Natural killer cell treated with Interleukin-12 subunit alpha and Interleukin-12 subunit beta and Interleukin-15 and Interleukin-18, amount 100 ng/mL, for 72 hours (primary cell): ENCODE data around the gene PUM1. TPM values are rescaled to one million over a fixed set of nuclear protein-coding genes. Genes with fewer than 3 reads are reported as not detected.

ENCODE experiments used
- ATAC-seq, 2 donors: fragments of 150-1000 bp; cut with Tn5 transposase in 1 of 2; sonication (Bioruptor Pico), chemical (Tn5 transposase) in 1 of 2; 2 replicates each; pipeline ENCODE4 v1.10.0; 2021
- DNase-seq: peaks from one replicate; pipeline ENCODE4 v3.0.0; 2022; ENCODE audit warnings: low spot score
- H3K27ac Mint-ChIP-seq, 2 donors: 1 replicate in 1 of 2; 2 replicates in 1 of 2; pipeline ENCODE4 v1.8.0; 2022; ENCODE audit warnings: mixed read lengths in 2 of 2, mild to moderate bottlenecking in 1 of 2, moderate library complexity in 1 of 2
- H3K27me3 Mint-ChIP-seq, 2 donors: 1 replicate in 1 of 2; 2 replicates in 1 of 2; pipeline ENCODE4 v1.8.0; 2022; ENCODE audit warnings: mixed read lengths in 2 of 2
- H3K36me3 Mint-ChIP-seq: one replicate; pipeline ENCODE4 v1.8.0; 2022; ENCODE audit warnings: mixed read lengths
- H3K4me1 Mint-ChIP-seq, 2 donors: 1 replicate in 1 of 2; 2 replicates in 1 of 2; pipeline ENCODE4 v1.8.0; 2022; ENCODE audit warnings: low read depth in 2 of 2, mixed read lengths in 2 of 2, mild to moderate bottlenecking in 1 of 2
- H3K4me3 Mint-ChIP-seq: one replicate; pipeline ENCODE4 v1.8.0; 2022; ENCODE audit warnings: mixed read lengths
- H3K9me3 Mint-ChIP-seq: 2 replicates; pipeline ENCODE4 v1.8.0; 2022; ENCODE audit warnings: mixed read lengths
- total RNA-seq, 2 donors: library from RNA; stranded (reverse); gene quantifications; one replicate each; pipeline ENCODE4 v1.2.3, GENCODE V29; 2022

Gene PUM1
- total RNA-seq, 2 donors from 2014 or later, result 134 to 180 TPM

DNA sequence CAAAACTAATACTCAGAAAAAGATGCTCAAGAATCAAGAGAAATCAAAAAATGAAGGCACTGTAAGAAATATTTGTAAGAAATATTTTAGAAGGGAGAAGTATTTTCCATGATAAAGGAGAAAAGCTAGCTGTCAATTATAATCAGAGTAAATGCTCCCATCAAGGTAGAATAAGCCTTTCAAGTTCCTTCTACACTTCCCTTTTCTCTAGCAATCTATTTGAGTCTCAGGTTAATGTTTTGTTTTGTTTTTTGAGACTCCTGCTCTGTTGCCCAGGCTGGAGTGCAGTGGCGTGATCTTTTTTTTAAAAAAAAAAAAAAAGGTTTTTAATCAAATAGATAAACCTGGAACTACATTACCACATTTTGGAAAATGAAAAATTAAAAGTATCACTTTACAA, 33.3 kb downstream of the PUM1 start:
- ATAC-seq (no peak), DNase-seq (no peak)
- Mint-ChIP-seq H3K27ac (no peak overlapping the region), H3K4me1 (peaks cover 42 to 56% of the 10 kb centered on the region in 2 donors), H3K36me3 (no peaks in the 10 kb centered on the region), H3K9me3 (no peaks in the 10 kb centered on the region), H3K27me3 (no peaks in the 10 kb centered on the region), H3K4me3 (no peak overlapping the region)

DNA sequence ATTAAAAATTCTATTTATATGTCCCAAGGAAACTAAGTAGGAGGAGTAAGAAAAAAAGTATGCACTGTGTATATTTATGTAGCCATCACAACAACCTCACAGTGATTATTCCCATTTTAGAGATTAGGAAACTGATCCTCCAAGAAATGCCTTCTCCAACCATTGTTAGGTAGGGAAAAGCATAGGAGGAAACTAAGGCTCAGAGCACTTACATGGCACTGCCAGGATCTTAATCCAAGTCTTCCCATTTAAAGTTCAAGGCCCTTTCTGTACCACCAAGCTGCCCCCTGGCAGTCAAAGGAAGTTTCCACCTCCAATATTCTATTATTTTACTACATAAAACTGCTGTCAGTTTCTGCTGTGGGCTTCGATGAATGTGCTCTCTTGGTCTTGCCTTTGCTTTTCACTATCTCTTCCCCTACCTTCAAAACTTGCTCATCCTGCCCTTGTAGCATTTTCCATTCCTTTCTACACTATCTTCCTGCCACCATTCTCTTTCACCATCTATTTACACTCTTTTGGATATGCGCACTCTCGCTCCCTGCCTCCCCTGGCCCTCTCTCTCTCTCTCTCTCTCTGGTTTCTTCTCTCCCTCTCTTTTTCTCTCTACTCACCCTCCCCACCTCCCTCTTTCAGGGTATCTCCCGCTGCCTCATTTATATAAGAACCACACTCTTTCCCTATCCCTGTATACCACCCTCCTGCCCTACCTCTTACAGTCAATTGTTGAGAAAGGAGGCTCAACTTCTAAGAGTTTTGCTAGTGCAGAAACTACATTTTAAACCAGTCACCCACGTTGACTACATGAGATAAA, 34.0 kb downstream of the PUM1 start:
- Mint-ChIP-seq H3K36me3 (no peaks in the 10 kb centered on the region), H3K4me1 (peaks cover 37 to 52% of the 10 kb centered on the region in 2 donors), H3K9me3 (no peaks in the 10 kb centered on the region), H3K27me3 (no peaks in the 10 kb centered on the region), H3K27ac (no peak overlapping the region), H3K4me3 (no peak overlapping the region)
- DNase-seq, result no peak
- no peak for ATAC-seq

DNA sequence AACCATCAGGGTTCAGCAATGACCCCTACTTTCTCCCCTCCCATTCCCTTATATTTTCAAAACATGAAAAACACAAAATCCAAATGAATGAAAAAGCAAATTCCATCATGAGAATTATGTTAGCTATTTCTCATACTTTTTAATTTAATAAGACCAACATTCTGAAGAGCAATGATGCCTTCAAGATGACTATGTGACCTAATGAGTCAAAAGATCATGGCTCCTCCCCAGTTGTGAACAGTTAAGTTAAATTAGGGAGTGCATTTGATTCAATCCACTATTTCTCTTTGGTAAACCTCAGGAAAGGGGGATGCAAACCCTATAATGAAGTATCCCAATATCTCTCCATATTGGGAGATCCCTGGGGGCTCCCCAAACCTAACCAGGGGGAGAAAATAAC, 36.5 kb downstream of the PUM1 start:
- no peaks in the 10 kb centered on the region for H3K9me3 Mint-ChIP-seq
- H3K4me1 Mint-ChIP-seq, result peaks cover 41 to 56% of the 10 kb centered on the region in 2 donors
- no peaks in the 10 kb centered on the region for H3K36me3 Mint-ChIP-seq
- H3K4me3 Mint-ChIP-seq, result no peak overlapping the region
- no peak for DNase-seq
- H3K27ac Mint-ChIP-seq, result peak overlapping the region in 1 of 2 donors; percentile 26
- no peak for ATAC-seq
- H3K27me3 Mint-ChIP-seq, result no peaks in the 10 kb centered on the region

DNA sequence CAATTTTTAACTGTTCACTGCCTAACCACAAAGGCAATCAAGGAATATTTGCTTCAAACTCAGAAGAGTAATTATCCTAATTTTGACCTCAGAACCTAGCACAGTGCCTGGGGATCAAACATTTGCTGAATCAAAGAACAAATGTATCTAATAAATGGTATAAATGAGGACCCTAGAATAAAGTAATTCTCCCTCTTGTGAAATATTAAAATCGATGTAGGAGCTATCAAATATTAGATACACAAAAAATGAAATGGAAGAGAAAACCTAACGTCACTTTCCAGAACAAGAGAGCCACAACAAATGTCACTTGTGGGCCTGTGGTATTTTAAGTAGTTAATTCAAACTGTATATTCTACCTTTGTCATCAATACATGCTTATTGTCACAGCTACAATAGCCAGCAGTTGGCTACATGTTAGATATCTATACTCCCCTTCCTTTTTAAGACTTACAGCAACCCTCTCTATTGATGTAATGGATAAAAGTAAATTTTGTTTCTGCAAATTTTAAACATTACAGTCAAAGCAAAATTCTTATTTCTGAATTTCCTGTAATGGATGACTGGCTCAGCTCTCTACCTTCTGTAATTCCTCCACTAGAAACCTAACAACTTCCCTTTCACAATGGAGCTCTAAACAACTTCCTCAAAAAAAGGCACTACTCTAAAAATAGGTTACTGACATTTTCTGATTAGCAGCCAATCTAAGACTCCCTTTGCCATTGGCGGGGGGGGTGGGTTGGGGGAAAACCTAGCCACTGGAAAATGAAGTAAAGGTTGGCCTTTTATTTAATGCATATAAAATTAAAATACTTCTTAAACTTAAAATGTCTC, 37.6 kb downstream of the PUM1 start:
- Mint-ChIP-seq H3K27me3 (no peaks in the 10 kb centered on the region), H3K9me3 (no peaks in the 10 kb centered on the region), H3K4me1 (peaks cover 41 to 54% of the 10 kb centered on the region in 2 donors), H3K4me3 (no peak overlapping the region), H3K27ac (peak overlapping the region in 1 of 2 donors; percentile 7), H3K36me3 (no peaks in the 10 kb centered on the region)
- ATAC-seq (no peak), DNase-seq (no peak)

DNA sequence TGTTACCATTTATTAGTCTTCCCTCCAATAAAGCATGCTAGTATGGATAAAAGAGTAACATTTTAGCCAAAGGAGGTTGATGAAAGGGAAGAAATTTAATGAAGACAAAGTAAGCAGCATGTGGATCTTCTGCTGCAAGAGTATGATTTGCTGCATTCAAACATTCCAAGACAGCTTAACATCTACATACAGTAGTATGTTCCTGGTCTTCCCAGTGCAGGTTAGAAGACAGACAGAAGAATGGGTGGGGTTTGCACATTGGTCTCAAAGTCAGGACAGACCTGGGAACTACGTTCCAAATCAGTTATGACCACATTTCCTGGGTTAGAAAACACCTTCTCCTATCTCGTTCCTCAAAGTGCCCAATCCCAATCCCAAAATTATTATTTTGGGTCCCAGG, 43.3 kb downstream of the PUM1 start:
- Mint-ChIP-seq H3K4me1 (peaks cover 52 to 59% of the 10 kb centered on the region in 2 donors), H3K36me3 (no peaks in the 10 kb centered on the region), H3K27ac (no peak overlapping the region)

DNA sequence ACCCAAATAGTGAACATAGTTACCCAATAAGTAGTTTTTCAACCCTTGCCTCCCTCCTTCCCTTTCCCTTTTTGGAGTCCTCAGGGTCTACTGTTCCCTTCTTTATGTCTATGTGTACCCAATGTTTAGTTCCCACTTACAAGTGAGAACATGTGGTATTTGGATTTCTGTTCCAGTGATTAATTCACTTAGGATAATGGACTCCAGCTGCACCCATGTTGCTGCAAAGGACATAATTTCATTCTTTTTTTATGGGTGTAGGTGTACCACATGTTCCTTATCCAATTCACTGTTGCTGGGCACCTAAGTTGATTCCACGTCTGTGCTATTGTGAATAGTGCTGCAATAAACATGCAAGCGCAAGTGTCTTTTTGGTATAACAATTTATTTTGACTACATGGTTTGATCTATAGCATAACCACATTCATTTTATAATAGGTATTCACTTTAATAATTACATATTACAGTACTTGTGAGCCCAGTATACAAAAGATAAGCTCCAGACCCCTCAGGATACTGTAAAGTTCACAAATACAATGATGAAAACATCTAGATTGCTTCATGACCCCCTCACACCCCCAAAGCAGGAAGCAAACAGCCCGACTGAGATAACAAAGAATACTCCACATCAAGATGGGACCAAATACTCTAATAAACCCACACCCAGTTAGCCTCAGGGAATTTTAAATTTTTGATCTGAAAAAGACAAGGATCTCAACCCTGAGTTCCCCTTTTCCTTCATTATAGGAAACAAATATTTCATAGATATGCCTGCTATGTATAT, 45.3 kb downstream of the PUM1 start:
- Mint-ChIP-seq H3K4me1 (peaks cover 51 to 55% of the 10 kb centered on the region in 2 donors), H3K27ac (no peak overlapping the region)
- ATAC-seq, result no peak

More for the DNA sequence above, 43.3 kb downstream of the PUM1 start:
- Mint-ChIP-seq H3K4me3 (no peak overlapping the region), H3K27me3 (no peaks in the 10 kb centered on the region), H3K9me3 (no peaks in the 10 kb centered on the region)
- no peak for ATAC-seq
- no peak for DNase-seq

DNA sequence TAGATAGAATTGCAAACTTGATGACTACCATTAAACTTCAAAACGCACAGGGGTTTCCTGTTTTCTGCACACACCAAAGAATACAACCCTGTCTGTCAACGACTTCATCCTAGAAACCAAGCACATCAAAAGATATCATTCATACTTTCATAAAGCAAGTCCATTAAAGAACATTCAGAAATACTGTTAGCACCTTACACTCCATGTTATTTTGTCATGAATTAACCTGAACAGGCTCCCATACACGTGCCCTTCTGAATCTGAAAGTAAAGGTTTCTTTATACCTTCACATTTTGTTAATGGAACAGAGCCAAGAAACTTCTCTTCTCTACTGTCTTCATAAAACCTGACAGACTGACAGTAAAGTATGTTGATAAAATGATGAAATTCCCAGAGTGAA, 46.1 kb downstream of the PUM1 start:
- no peak for ATAC-seq
- Mint-ChIP-seq H3K36me3 (no peaks in the 10 kb centered on the region), H3K27me3 (no peaks in the 10 kb centered on the region), H3K9me3 (no peaks in the 10 kb centered on the region), H3K4me3 (no peak overlapping the region), H3K4me1 (peaks cover 48 to 50% of the 10 kb centered on the region in 2 donors), H3K27ac (no peak overlapping the region)
- DNase-seq, result no peak

More for the DNA sequence above, 45.3 kb downstream of the PUM1 start:
- H3K27me3 Mint-ChIP-seq, result no peaks in the 10 kb centered on the region
- no peak overlapping the region for H3K4me3 Mint-ChIP-seq
- DNase-seq, result no peak
- H3K36me3 Mint-ChIP-seq, result no peaks in the 10 kb centered on the region
- no peaks in the 10 kb centered on the region for H3K9me3 Mint-ChIP-seq

DNA sequence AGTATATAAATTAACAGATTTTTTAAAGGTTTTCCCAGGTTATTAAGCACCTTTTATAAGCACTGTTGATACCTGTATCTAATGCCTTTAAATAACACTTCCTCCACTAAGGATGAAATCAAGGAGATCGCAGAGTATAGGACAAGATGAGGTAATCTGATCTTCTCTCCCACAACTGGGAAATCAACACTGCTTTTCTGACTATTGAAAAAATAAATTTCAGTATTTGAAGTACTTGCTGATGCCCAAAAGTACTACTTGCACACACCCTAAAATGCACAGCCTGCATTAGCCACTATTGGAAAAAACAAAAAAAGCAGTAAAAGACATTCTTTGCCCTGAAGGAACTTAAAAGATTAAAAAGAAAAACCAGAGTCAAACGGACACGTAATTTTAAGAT, 48.6 kb downstream of the PUM1 start:
- no peak overlapping the region for H3K27ac Mint-ChIP-seq
- peaks cover 47 to 50% of the 10 kb centered on the region in 2 donors for H3K4me1 Mint-ChIP-seq
- no peaks in the 10 kb centered on the region for H3K9me3 Mint-ChIP-seq
- ATAC-seq, result no peak
- H3K27me3 Mint-ChIP-seq, result no peaks in the 10 kb centered on the region
- no peaks in the 10 kb centered on the region for H3K36me3 Mint-ChIP-seq
- H3K4me3 Mint-ChIP-seq, result no peak overlapping the region
- no peak for DNase-seq

DNA sequence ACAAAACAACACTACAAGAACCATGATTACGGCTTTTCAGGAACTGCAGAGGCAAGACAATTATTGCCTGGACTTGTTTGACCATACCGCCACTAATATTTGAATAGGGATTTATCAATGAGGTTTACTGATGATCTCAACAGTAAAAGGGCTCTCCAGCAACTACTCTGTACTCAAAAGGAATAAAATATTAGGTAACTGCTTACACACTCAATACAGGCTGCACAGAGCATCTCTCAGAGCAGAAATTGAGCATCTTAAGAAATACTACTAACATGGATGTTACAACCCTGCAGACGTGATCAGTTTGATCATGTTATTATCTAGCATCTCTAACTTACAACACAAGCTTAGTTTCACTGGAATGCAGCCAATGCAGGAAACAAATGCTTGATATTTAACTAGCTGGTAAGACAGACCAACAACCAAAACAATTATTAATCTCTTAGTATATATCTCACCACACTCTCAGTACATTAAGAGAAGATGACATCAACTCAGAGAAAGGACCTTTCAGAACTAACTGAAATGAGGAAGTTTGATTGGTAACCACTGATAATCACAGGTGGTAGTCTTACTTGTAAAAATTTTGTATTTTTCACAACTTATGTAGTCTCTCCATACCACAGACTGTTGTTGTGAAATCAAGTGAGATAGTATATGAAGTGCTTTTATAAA, 52.2 kb downstream of the PUM1 start:
- no peak overlapping the region for H3K4me3 Mint-ChIP-seq
- no peaks in the 10 kb centered on the region for H3K36me3 Mint-ChIP-seq
- H3K4me1 Mint-ChIP-seq, result peaks cover 49 to 50% of the 10 kb centered on the region in 2 donors
- peak overlapping the region in 1 of 2 donors; percentile 40 for H3K27ac Mint-ChIP-seq
- H3K9me3 Mint-ChIP-seq, result no peaks in the 10 kb centered on the region
- no peaks in the 10 kb centered on the region for H3K27me3 Mint-ChIP-seq
- ATAC-seq (no peak), DNase-seq (no peak)

DNA sequence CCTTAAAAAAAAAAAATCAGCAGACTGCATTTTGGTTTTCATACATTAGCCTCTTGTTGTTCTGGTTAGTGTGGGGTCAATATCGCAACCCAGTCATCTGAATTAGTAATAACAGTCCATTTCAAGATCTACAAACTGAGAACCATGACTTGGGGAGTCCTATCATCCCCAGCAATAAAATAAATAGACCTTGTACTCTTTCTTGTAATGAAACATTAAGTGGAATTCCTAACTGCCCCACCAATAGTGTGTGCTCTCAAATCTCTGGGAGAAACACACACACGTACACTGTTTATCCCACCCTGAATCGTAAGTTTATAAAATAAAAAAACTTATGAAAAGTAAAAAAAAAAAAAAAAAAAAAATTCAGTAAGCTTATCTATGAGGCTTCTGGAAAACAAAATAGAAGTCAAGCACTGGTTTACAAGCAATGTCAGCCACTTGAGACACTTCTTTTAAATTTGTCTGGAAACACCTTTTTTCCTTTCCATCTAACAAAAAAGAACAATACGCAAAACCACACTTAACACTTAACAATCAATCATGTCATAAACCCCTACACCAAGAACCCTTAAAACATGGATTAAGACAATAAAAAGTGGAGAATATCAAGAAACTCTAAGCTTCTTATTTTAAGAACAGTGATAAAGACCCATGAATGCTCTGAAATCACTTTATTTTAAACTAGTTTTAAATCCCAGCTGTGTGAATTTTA, 53.1 kb downstream of the PUM1 start:
- ATAC-seq, result no peak
- Mint-ChIP-seq H3K27ac (peak overlapping the region; percentile 40 to 64), H3K4me1 (peaks cover 55% of the 10 kb centered on the region in 2 donors), H3K27me3 (no peaks in the 10 kb centered on the region), H3K36me3 (no peaks in the 10 kb centered on the region), H3K4me3 (no peak overlapping the region), H3K9me3 (no peaks in the 10 kb centered on the region)
- DNase-seq, result no peak

DNA sequence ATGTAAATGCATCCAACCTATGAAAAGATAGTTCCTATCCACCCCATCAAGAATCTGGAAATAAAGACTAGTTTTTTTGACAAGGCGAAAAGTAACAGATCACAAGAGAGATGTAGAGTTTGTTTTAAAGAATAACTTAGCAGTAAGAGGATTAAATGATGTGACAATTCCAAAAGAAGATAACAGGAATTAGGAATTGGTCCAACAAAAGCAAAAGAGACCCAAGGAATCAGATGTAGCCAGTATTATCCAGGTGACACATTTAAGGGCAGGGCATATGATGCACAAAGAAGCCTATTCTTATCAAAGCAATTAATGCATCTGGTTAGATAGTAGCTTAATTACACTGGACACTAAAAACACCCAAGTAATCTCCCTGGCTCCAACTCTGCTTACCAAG, 53.8 kb downstream of the PUM1 start:
- Mint-ChIP-seq H3K27me3 (no peaks in the 10 kb centered on the region), H3K9me3 (no peaks in the 10 kb centered on the region), H3K4me1 (peaks cover 51 to 54% of the 10 kb centered on the region in 2 donors), H3K4me3 (no peak overlapping the region), H3K36me3 (no peaks in the 10 kb centered on the region), H3K27ac (peak overlapping the region in 1 of 2 donors; percentile 64)
- ATAC-seq (no peak), DNase-seq (no peak)

DNA sequence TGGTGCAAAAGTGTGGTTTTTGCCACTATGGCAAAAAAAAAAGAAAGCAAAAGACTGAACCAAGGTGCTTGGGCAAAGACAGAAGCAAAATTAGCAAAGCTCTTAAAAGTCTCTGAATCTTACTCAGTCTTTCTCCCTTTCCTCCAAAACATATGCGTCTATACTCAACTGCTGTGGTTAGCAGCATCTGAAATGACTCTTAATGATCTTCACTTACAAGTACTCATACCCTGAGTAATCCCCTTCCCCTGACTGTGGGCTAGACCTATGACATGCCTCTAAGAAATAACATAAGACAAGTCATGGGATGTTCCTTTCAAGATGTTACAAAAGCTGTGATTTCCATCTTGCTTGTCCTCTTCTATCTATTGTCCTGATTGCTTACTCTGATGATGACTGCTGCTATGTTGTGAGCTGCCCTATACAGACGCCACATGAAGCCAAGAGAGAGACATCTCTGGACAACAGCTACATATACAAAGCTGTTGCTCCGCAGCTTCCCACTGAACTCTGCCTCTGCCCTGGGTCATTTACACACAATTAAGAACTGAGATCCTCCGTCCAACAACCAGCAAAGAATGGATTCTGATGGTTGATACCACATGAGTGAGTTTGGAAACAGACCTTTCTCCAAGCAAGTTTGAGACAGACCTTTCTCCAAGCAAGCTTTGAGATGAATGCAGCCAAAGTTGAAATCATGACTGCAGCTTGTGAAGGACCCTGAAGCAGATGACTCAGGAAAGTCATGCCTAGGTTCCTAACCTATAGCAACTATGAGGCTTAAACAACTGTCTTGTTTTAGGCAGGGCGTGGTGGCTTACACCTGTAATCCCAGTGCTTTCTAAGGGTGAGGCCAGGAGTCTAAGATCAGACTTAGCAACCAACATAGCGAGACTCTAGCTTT, 55.2 kb downstream of the PUM1 start:
- H3K9me3 Mint-ChIP-seq, result no peaks in the 10 kb centered on the region
- H3K27me3 Mint-ChIP-seq, result no peaks in the 10 kb centered on the region
- ATAC-seq, result peak; percentile 96 to 99
- no peak for DNase-seq
- peaks cover 7% of the 10 kb centered on the region for H3K36me3 Mint-ChIP-seq
- peak overlapping the region; percentile 15 to 23 for H3K27ac Mint-ChIP-seq
- peak overlapping the region; percentile 42 for H3K4me3 Mint-ChIP-seq
- H3K4me1 Mint-ChIP-seq, result peaks cover 54 to 57% of the 10 kb centered on the region in 2 donors
